GM18502 (cell line): ENCODE data around the gene HOXD8.

Source experiments
- ATAC-seq: cut with Tn5 transposase; IDR thresholded peaks from one replicate; pipeline ENCODE4 v1.9.1; 2021; ENCODE audit warnings: mild to moderate bottlenecking; ENCODE audit not compliant: unreplicated experiment, poor library complexity

The HOXD8 gene

GRCh38 chr2:176126929-176127773 is 2.4 kb upstream of the HOXD8 start:
- no peak for ATAC-seq

GRCh38 chr2:176127774-176128072 is 1.8 kb upstream of the HOXD8 start:
- ATAC-seq = no peak

GRCh38 chr2:176128172-176128981 is 1.1 kb upstream of the HOXD8 start:
- ATAC-seq = no peak

GRCh38 chr2:176129813-176130146 is 275 bp downstream of the HOXD8 start:
- no peak for ATAC-seq

GRCh38 chr2:176130147-176130956 is 847 bp downstream of the HOXD8 start:
- no peak for ATAC-seq

- no peak for ATAC-seq
These were observed 1.7 kb downstream of the HOXD8 start for GRCh38 chr2:176130957-176131847.

- no peak for ATAC-seq
These were observed 2.3 kb downstream of the HOXD8 start for GRCh38 chr2:176131848-176132158.

GRCh38 chr2:176132205-176133171 is 3.0 kb downstream of the HOXD8 start:
- ATAC-seq = no peak

GRCh38 chr2:176133389-176133788 is 3.9 kb downstream of the HOXD8 start:
- ATAC-seq = no peak

- ATAC-seq = no peak
These were observed 4.5 kb downstream of the HOXD8 start for GRCh38 chr2:176134035-176134434.

- no peak for ATAC-seq
These were observed 5.5 kb downstream of the HOXD8 start for GRCh38 chr2:176135035-176135440.

GRCh38 chr2:176136374-176137251 is 7.1 kb downstream of the HOXD8 start:
- ATAC-seq = no peak

GRCh38 chr2:176137252-176137580 is 7.7 kb downstream of the HOXD8 start:
- ATAC-seq = no peak

- ATAC-seq = no peak
These were observed 8.4 kb downstream of the HOXD8 start for GRCh38 chr2:176137906-176138305.

- ATAC-seq = no peak
These were observed 9.0 kb downstream of the HOXD8 start for GRCh38 chr2:176138526-176138922.

- no peak for ATAC-seq
These were observed 9.6 kb downstream of the HOXD8 start for GRCh38 chr2:176138923-176139660.

GRCh38 chr2:176139661-176140512 is 10.4 kb downstream of the HOXD8 start:
- ATAC-seq = no peak
